Measurements from ENCODE around the gene STUM. TPM values are rescaled to one million over a fixed set of nuclear protein-coding genes. Genes with fewer than 3 reads are reported as not detected.
"Not testable (repeated sequence)": the region's sequence is repeated elsewhere in the genome, so short reads cannot be mapped to it uniquely, and the experiment has no call there.

STUM gene
- total RNA-seq, 2 experiments from 2014 or later = not detected

DNA sequence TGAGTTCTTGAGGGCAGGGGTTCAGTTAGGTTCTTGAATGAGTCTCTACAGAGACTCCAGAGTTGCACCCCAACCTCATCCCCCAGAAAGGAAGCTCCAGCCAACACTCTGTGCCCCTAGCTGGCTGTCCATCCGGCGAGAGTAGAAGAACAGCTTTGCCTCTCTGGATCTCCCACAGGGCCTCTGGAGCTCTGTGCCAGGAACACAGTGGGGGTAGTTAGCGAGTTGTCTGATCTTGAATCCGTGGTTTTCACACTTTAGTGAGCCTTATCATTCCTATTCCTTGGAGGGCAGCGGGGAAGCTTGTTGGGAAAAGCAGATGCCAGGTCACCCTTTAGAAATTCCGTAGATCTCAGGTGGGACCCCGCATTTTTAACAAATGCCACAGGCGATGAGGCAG, 45.0 kb downstream of the STUM start:
- POLR2A ChIA-PET = no interaction called here
- H3K4me1 Mint-ChIP-seq (ENCODE audit: low read depth) = no peaks in the 10 kb centered on the region
- CTCF ChIA-PET = interaction anchor here (1.4 kb wide), 1 partner anchor 32 kb away, joined by 5 read pairs; no protein-coding TSS in a partner anchor
- H3K4me3 Mint-ChIP-seq = no peak overlapping the region
- H3K27me3 Mint-ChIP-seq (ENCODE audit: low read depth) = peaks cover 4% of the 10 kb centered on the region
- H3K9me3 Mint-ChIP-seq (ENCODE audit: insufficient read depth) = no peaks in the 10 kb centered on the region
- no peak overlapping the region for H3K27ac Mint-ChIP-seq
- ATAC-seq (no peak), DNase-seq (no peak)
- H3K36me3 Mint-ChIP-seq (ENCODE audit: low read depth) = no peaks in the 10 kb centered on the region

DNA sequence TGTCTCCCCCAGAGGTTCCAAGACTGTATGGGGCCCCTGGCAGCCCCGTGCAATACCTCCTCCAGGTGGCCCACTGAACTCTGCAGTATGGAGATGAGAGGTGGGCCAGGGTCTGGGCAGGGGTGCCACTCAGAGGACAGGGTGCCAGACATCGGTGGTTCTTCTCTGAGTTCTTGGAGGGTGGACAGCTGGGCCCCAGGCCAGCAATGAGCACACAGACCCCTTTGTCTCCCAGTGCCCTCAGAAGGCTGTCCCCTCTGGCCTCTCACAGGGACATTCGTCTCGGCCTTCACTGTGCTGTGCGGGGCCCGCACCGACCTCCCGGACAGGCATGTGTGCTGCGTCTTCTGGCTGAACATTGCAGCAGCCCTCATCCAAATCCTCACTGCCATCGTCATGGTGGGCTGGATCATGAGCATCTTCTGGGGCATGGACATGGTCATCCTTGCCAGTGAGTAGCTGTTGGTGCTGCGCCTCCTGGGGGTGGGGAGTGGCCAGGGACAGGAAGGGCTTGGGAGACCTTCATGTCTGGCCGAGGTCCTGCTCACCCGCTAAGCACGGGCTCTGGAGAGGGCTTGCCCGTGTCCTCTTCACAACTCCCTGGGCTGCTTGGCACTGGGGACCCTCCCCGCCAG, 48.1 kb downstream of the STUM start:
- CTCF ChIA-PET = interaction anchor here (1.0 kb wide), 2 partner anchors 47 to 189 kb away, joined by 3 read pairs; partner anchors contain the start of gene PARP1
- no peak overlapping the region for H3K27ac Mint-ChIP-seq
- no peaks in the 10 kb centered on the region for H3K4me1 Mint-ChIP-seq (ENCODE audit: low read depth)
- DNase-seq (no peak), ATAC-seq (no peak)
- no peak overlapping the region for H3K4me3 Mint-ChIP-seq
- H3K27me3 Mint-ChIP-seq (ENCODE audit: low read depth) = peaks cover 9% of the 10 kb centered on the region
- no peaks in the 10 kb centered on the region for H3K36me3 Mint-ChIP-seq (ENCODE audit: low read depth)
- POLR2A ChIA-PET = interaction anchor here (0.6 kb wide), 1 partner anchor 9 kb away, joined by 3 read pairs; no protein-coding TSS in a partner anchor
- H3K9me3 Mint-ChIP-seq (ENCODE audit: insufficient read depth) = no peaks in the 10 kb centered on the region

DNA sequence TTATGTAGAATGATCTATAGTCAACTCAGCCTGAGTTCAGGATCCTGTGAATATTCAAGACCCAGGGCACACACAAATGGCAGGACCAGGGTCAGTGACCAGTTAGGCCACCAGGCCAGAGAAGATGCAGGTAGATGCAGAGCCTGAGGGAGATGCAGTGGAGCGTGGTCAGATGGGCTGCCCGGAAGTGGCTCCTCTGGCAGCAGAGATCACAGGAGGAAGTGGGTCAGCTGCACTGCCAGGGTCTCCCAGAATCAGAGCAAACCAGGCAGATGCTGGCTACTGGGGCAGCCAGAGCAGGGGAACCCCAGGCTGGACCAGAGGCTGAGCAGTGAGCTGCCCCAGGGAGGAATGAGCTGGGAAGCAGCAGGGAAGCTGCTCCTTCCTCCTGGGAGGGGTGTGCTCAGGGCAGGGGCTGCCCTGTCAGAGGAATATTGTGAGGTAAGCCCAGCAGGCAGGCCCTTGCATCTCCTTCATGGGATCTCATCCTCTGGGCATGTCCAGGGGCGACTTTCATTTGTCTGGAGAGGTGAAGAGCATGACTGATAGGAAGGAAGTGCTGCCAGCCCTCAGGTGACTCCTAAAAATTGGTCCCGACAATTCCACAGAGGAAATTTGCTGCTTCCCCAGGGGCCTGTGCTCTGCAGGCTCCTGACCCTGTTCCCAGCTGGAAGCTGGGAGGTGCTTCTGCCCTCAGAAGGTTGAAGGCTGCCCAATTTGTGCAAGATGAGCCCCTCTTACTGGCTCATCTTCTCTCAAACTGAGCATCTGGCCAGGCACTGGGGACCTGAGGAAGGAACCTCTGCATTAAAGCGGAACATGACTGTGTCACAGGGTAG, 49.3 kb downstream of the STUM start:
- Mint-ChIP-seq H3K27me3 (ENCODE audit: low read depth) (peaks cover 9% of the 10 kb centered on the region), H3K36me3 (ENCODE audit: low read depth) (no peaks in the 10 kb centered on the region), H3K9me3 (ENCODE audit: insufficient read depth) (no peaks in the 10 kb centered on the region), H3K4me3 (no peak overlapping the region), H3K4me1 (ENCODE audit: low read depth) (no peaks in the 10 kb centered on the region), H3K27ac (no peak overlapping the region)
- no peak for DNase-seq
- ATAC-seq = no peak
- ChIA-PET POLR2A (no interaction called here), CTCF (interaction anchor here (1.0 kb wide), 2 partner anchors 48 to 190 kb away, joined by 3 read pairs; partner anchors contain the start of gene PARP1)

DNA sequence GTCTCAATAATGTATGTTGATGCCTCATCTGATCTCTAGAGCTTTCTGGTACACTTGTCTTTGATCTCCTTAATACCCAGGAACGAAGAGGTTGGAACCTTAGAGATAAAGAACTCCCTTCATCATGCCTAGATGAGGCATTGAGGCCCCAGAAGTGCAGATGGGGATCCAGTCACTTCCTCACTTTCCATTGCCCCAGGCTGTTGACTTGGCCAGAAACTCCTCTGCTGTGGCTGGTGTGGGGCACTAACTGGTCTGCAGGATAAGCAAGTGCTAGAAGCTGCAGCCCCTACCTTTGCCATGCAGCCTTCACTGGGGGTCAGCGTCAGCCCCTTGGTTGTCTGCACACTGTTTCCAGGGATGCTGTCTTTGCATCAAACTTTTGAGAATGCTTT, 49.9 kb downstream of the STUM start:
- H3K4me3 Mint-ChIP-seq = no peak overlapping the region
- no peaks in the 10 kb centered on the region for H3K36me3 Mint-ChIP-seq (ENCODE audit: low read depth)
- ChIA-PET CTCF (no interaction called here), POLR2A (no interaction called here)
- DNase-seq (no peak), ATAC-seq (no peak)
- peaks cover 6% of the 10 kb centered on the region for H3K27me3 Mint-ChIP-seq (ENCODE audit: low read depth)
- H3K27ac Mint-ChIP-seq = no peak overlapping the region
- no peaks in the 10 kb centered on the region for H3K4me1 Mint-ChIP-seq (ENCODE audit: low read depth)
- no peaks in the 10 kb centered on the region for H3K9me3 Mint-ChIP-seq (ENCODE audit: insufficient read depth)

DNA sequence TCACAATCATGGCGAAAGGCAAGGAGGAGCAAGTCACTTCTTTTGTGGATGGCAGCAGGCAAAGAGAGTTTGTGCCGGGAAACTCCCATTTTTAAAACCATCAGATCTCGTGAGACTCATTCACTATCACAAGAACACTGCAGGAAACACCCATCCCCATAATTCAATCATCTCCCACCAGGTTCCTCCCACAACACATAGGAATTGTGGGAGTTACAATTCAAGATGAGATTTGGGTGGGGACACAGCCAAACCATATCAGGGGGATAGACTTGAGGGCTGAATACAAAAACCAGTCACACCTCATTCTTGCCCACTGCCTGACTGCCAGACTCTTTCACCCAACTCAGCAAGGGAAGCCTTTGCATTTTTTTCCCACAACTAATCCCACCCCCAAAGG, 50.4 kb downstream of the STUM start:
- H3K27ac Mint-ChIP-seq; ATAC-seq; H3K4me3 Mint-ChIP-seq; H3K36me3 Mint-ChIP-seq (ENCODE audit: low read depth); POLR2A ChIA-PET; CTCF ChIA-PET; DNase-seq; H3K4me1 Mint-ChIP-seq (ENCODE audit: low read depth); H3K27me3 Mint-ChIP-seq (ENCODE audit: low read depth); H3K9me3 Mint-ChIP-seq (ENCODE audit: insufficient read depth): not testable (repeated sequence)

DNA sequence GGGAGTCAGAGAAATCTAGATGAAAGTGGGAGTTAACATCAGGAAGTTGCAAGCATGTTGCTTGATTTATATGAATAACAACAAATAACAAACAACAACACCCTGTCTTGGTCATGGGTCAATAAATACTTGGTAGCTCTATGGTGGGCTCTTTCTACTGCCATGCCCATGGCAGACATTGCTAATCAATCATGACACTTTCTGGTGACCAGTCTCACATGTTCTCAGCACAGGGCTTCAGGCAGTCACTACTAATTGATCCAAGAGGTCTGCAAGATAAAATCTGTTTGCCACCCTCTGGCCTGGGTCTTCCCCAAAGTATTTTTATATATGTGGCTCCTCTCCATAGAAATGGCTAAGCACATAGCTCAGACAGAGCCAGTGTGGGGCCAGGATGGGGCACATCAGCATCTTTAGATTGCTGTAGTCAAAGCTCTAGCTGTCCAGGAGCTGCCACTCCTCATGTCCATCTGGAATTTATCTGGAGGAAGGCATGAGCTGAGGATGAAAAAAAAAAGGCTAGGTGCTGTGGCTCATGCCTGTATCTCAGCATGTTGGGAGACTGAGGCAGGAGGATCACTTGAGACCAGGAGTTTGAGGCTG, 51.2 kb downstream of the STUM start:
- H3K4me1 Mint-ChIP-seq (ENCODE audit: low read depth) = no peaks in the 10 kb centered on the region
- H3K27ac Mint-ChIP-seq = no peak overlapping the region
- no peak overlapping the region for H3K4me3 Mint-ChIP-seq
- ChIA-PET CTCF (interaction anchor here (1.4 kb wide), 1 partner anchor 10 kb away, joined by 3 read pairs; no protein-coding TSS in a partner anchor), POLR2A (no interaction called here)
- ATAC-seq = no peak
- peaks cover 6% of the 10 kb centered on the region for H3K27me3 Mint-ChIP-seq (ENCODE audit: low read depth)
- no peaks in the 10 kb centered on the region for H3K36me3 Mint-ChIP-seq (ENCODE audit: low read depth)
- no peaks in the 10 kb centered on the region for H3K9me3 Mint-ChIP-seq (ENCODE audit: insufficient read depth)
- DNase-seq = no peak

DNA sequence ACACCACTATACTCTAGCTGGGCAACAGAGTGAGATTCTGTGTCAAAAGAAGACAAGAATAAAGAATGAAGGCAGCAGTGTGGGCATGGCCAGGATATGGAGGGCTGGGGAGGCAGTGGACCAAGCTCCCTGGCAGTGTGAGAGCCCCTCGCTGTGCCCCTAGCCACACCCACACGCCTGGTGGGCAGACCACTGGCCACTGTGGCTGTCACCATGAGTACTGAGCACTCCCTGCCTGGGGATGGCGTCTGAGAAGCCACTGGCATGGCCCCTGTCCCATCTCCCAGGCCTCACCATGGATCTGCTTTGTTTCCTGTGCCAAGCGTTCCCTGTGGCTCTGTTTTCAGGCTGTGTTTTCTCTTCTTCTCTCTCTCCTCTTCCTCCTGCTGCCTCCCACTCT, 51.7 kb downstream of the STUM start:
- POLR2A ChIA-PET = no interaction called here
- peaks cover 6% of the 10 kb centered on the region for H3K27me3 Mint-ChIP-seq (ENCODE audit: low read depth)
- DNase-seq (no peak), ATAC-seq (no peak)
- H3K27ac Mint-ChIP-seq = no peak overlapping the region
- no peaks in the 10 kb centered on the region for H3K36me3 Mint-ChIP-seq (ENCODE audit: low read depth)
- no peak overlapping the region for H3K4me3 Mint-ChIP-seq
- CTCF ChIA-PET = interaction anchor here (1.4 kb wide), 1 partner anchor 9 kb away, joined by 3 read pairs; no protein-coding TSS in a partner anchor
- no peaks in the 10 kb centered on the region for H3K4me1 Mint-ChIP-seq (ENCODE audit: low read depth)
- H3K9me3 Mint-ChIP-seq (ENCODE audit: insufficient read depth) = no peaks in the 10 kb centered on the region

DNA sequence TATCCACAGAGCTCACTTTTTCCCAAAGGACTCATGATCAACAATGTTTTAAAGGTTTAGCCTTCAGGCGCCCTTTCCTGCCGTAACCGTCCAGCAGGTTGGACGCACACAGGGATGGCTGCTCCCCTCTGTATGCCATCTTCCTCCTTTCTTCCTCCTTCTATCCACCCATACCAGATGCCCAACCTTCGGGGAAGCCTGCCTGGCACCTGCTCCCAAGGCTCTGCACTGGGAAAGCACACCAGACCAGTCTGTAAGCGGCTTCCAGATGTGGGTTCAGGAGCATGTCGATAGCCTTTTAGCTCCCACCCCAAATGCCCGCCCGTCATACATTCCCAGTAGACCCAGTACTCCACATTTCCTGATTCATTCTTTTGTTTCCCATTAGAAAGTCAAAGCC, 52.9 kb downstream of the STUM start:
- ATAC-seq = no peak
- H3K36me3 Mint-ChIP-seq (ENCODE audit: low read depth) = no peaks in the 10 kb centered on the region
- ChIA-PET POLR2A (no interaction called here), CTCF (no interaction called here)
- H3K9me3 Mint-ChIP-seq (ENCODE audit: insufficient read depth) = no peaks in the 10 kb centered on the region
- DNase-seq = no peak
- peaks cover 6% of the 10 kb centered on the region for H3K27me3 Mint-ChIP-seq (ENCODE audit: low read depth)
- no peak overlapping the region for H3K4me3 Mint-ChIP-seq
- no peaks in the 10 kb centered on the region for H3K4me1 Mint-ChIP-seq (ENCODE audit: low read depth)
- H3K27ac Mint-ChIP-seq = no peak overlapping the region

DNA sequence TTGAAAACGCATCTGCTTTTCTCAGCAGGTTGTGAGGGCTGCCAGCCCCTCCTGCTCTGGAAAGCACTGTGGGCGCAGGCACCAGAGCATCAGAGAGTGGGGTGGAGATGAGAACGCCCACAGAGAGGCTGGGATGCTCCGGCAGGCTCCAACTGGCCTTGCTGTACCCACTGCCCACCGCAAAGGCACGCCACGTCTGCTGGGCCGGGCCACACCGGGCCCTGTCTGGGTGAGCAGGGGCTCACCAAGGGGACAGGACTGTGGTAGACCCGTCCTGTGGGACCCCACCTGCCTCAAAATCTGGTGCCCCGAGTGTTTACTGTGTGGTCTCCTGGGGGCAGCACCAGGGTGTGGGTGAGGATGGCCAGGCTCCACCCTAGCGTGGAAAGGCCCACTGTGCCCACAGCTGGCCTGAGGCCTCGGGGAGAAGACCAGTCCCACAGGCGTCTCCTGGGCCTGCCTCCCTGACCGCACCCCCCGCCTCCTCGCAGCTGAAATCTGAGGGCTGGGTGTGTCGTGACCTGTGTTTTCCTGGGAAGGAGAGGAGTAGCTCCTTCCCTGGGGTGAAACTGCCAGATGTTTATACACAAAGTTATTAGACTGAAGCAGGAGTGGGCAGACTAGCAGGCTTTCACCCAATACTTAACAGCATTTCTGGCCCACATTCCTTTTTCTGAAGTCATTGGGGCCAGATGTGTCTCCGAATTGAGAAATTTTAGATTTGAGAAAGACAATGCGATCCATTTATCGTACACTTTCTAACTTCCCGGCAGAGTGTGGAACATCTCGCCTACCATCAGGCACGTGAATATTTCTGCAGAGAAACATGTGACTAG, 53.8 kb downstream of the STUM start:
- no peak for ATAC-seq
- DNase-seq = no peak
- Mint-ChIP-seq H3K36me3 (ENCODE audit: low read depth) (no peaks in the 10 kb centered on the region), H3K4me1 (ENCODE audit: low read depth) (no peaks in the 10 kb centered on the region), H3K27ac (no peak overlapping the region), H3K4me3 (no peak overlapping the region), H3K27me3 (ENCODE audit: low read depth) (peaks cover 6% of the 10 kb centered on the region), H3K9me3 (ENCODE audit: insufficient read depth) (no peaks in the 10 kb centered on the region)
- ChIA-PET POLR2A (no interaction called here), CTCF (interaction anchor here (0.9 kb wide), 1 partner anchor 9 kb away, joined by 3 read pairs; no protein-coding TSS in a partner anchor)

DNA sequence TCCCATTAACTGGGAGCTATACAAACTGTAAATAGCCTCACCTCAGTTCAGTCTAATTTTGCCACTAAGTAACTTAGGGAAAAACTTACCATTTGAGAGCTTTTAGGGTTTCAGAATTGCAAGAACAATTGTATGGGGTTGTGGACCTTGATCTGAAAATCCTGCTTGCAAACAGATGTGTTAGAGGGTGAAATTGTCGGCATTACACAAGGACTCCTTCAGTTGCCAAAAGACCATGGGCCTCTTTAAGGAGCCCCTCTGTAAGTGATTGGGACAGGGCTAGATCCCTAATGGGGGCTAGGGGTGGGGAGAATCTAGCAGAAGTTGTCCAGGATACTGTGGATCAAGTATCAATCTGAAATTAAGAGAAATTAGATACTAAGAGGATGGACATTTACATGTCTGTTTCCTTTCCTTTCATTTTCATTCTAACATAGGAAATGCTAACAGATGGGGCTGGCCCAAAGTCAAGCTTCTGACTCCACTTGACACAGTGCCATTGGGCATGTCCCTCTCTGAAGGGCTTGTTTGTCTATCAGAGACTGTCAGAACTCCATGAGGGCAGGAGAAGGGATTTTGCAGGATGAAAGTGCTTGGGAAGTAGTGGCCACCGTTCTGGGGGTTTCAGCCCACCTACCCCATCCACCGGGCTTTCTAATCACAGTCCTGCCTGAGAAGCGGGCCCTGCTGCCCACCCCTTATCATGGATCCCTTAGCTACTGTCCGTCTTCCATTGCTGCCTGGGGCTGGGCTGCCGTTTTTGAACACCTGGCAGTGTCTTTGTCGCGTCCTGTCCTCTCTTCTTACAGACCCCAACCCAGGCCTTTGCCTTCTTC, 54.7 kb downstream of the STUM start:
- CTCF ChIA-PET = interaction anchor here (0.9 to 1.1 kb wide), 2 partner anchors 9 to 56 kb away, joined by 3 read pairs; no protein-coding TSS in a partner anchor
- Mint-ChIP-seq H3K9me3 (ENCODE audit: insufficient read depth) (no peaks in the 10 kb centered on the region), H3K4me3 (no peak overlapping the region), H3K36me3 (ENCODE audit: low read depth) (no peaks in the 10 kb centered on the region), H3K27me3 (ENCODE audit: low read depth) (peaks cover 6% of the 10 kb centered on the region), H3K4me1 (ENCODE audit: low read depth) (no peaks in the 10 kb centered on the region), H3K27ac (no peak overlapping the region)
- no peak for ATAC-seq
- DNase-seq = no peak
- POLR2A ChIA-PET = interaction anchor here (0.7 kb wide), 1 partner anchor 35 kb away, joined by 3 read pairs; no protein-coding TSS in a partner anchor
